Stomach (tissue), 4 donors: ENCODE data around the gene LDHD.

Experiments used
- EP300 ChIP-seq: sonication (generic); formaldehyde crosslinking; IDR thresholded peaks from one replicate; pipeline ENCODE4 v1.6.1; 2017; ENCODE audit warnings: antibody characterized with exemption
- POLR2A ChIP-seq, 4 donors: fragments of 450-650 bp; IDR thresholded peaks; one replicate each; pipeline ENCODE4 v1.6.1; 2016; ENCODE audit warnings: antibody characterized with exemption in 4 of 4, control low read depth in 2 of 4, mild to moderate bottlenecking in 1 of 4, moderate library complexity in 1 of 4
- POLR2AphosphoS5 ChIP-seq, 3 donors: sonication (generic); formaldehyde crosslinking; IDR thresholded peaks; one replicate each; pipeline ENCODE4 v1.6.1; 2016; ENCODE audit warnings: antibody characterized with exemption in 3 of 3
- TF ChIP-seq, protein P1 (sequence below), 7 experiments: fragments of 450-650 bp in 4 of 7; fragments of 200-600 bp in 3 of 7; sonication (generic) in 3 of 7; IDR thresholded peaks; one replicate each; pipeline ENCODE4 v1.5.1; 2016 to 2019; ENCODE audit warnings: antibody characterized with exemption in 7 of 7, control low read depth in 2 of 7, mild to moderate bottlenecking in 1 of 7

DNA sequence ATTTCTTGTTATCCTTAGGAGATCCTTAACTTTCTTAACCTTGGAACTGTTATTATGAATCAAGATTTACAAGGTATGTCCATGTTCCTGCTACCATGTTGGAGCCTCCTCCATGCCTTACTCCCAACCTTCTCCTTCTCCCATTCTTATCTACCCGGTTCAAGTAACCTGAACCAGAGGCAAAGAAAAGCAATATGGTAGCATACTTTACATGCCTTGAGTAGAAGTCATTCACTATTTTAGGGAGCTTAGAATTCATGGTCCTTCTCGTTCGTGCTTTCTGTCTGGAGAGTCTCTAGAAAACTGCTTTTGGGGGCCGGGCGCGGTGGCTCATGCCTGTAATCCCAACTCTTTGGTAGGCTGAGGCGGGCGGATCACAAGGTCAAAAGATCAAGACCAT lies 37.7 kb downstream of the LDHD start:
- TF ChIP-seq, protein P1, sequence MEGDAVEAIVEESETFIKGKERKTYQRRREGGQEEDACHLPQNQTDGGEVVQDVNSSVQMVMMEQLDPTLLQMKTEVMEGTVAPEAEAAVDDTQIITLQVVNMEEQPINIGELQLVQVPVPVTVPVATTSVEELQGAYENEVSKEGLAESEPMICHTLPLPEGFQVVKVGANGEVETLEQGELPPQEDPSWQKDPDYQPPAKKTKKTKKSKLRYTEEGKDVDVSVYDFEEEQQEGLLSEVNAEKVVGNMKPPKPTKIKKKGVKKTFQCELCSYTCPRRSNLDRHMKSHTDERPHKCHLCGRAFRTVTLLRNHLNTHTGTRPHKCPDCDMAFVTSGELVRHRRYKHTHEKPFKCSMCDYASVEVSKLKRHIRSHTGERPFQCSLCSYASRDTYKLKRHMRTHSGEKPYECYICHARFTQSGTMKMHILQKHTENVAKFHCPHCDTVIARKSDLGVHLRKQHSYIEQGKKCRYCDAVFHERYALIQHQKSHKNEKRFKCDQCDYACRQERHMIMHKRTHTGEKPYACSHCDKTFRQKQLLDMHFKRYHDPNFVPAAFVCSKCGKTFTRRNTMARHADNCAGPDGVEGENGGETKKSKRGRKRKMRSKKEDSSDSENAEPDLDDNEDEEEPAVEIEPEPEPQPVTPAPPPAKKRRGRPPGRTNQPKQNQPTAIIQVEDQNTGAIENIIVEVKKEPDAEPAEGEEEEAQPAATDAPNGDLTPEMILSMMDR (IDR thresholded peaks at IDR 0.05) = no peak
- no peak for TF ChIP-seq POLR2A (IDR thresholded peaks at IDR 0.05)
- no peak for TF ChIP-seq EP300
- TF ChIP-seq POLR2AphosphoS5 (IDR thresholded peaks at IDR 0.05) = no peak
